Parathyroid adenoma (tissue), 2 donors: ENCODE data around the gene PREPL.

Source experiments
- H2AFZ ChIP-seq: fragments of 300-600 bp; sonication (generic); one replicate; pipeline ENCODE4 v1.7.0; 2017; ENCODE audit warnings: antibody characterized with exemption, mild to moderate bottlenecking
- H3K27ac ChIP-seq: fragments of 300-600 bp; sonication (generic); one replicate; pipeline ENCODE4 v1.7.0; 2017
- H3K27me3 ChIP-seq: fragments of 300-600 bp; sonication (generic); one replicate; pipeline ENCODE4 v1.7.0; 2017; ENCODE audit warnings: low read length; ENCODE audit not compliant: control insufficient read depth, insufficient read depth
- H3K36me3 ChIP-seq: fragments of 300-600 bp; sonication (generic); one replicate; pipeline ENCODE4 v1.7.0; 2017; ENCODE audit warnings: low read length; ENCODE audit not compliant: control insufficient read depth, insufficient read depth
- H3K4me1 ChIP-seq: fragments of 300-600 bp; sonication (generic); one replicate; pipeline ENCODE4 v1.7.0; 2017; ENCODE audit warnings: control low read depth
- H3K4me2 ChIP-seq: fragments of 300-600 bp; sonication (generic); one replicate; pipeline ENCODE4 v1.7.0; 2017; ENCODE audit warnings: low read length
- H3K4me3 ChIP-seq: fragments of 300-600 bp; sonication (generic); one replicate; pipeline ENCODE4 v1.7.0; 2017; ENCODE audit warnings: low read depth, low read length
- H3K79me2 ChIP-seq: fragments of 300-600 bp; sonication (generic); one replicate; pipeline ENCODE4 v1.7.0; 2017; ENCODE audit warnings: control low read depth
- H3K9ac ChIP-seq: fragments of 300-600 bp; sonication (generic); one replicate; pipeline ENCODE4 v1.7.0; 2017; ENCODE audit warnings: mild to moderate bottlenecking
- H3K9me3 ChIP-seq: fragments of 300-600 bp; sonication (generic); one replicate; pipeline ENCODE4 v1.7.0; 2017; ENCODE audit warnings: low read length; ENCODE audit not compliant: control insufficient read depth
- CTCF ChIP-seq: fragments of 300-600 bp; sonication (generic); IDR thresholded peaks from one replicate; pipeline ENCODE4 v1.7.0; 2017; ENCODE audit warnings: antibody characterized with exemption, mild to moderate bottlenecking
- donor health status: primary hyperparathyroidism.

Gene PREPL

GRCh38 chr2:44328750-44329149 is 32.5 kb downstream of the PREPL start:
- no peak overlapping the region for H3K9ac ChIP-seq
- H3K4me1 ChIP-seq: peaks cover 14% of the 10 kb centered on the region
- H3K27ac ChIP-seq: no peak overlapping the region
- H3K79me2 ChIP-seq: no peaks in the 10 kb centered on the region
- no peaks in the 10 kb centered on the region for H3K36me3 ChIP-seq
- H2AFZ ChIP-seq: no peak overlapping the region
- H3K9me3 ChIP-seq: no peaks in the 10 kb centered on the region
- H3K4me2 ChIP-seq: no peak overlapping the region
- no peak for TF ChIP-seq CTCF
- no peaks in the 10 kb centered on the region for H3K27me3 ChIP-seq
- no peak overlapping the region for H3K4me3 ChIP-seq

DNA sequence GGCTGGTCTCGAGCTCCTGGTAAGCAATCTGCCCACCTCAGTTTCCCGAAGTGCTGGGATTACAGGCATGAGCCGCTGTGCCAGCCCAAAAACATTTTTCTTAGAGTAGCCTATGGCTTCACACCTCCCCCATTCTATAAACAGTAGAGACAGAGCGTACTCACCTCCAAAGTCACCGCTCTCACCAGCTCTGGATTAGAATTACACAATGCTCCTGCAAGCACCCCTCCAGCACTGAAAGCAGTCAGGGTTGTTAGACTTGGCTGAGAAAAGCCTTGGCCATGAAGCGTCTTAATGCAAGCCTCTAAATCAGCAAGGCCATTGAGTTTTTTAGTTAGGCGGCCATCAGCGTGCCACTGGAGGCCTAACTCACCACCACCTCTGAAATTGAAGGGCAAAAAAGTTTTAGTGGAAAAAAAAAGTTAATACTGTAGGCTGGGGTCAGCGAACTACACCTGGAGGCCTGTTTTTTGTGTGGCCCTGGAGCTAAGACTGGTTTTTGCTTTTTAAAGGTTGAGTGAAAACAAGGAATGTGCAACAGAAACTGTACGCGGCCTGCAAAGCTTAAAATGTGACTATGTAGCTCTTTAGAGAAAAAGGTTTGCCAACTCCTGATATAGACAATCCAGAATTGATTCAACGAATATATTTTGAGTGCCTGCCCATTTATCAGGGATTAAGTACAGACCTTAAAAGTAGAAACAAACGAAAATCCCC is 34.6 kb downstream of the PREPL start:
- no peaks in the 10 kb centered on the region for H3K79me2 ChIP-seq
- H2AFZ ChIP-seq: no peak overlapping the region
- no peaks in the 10 kb centered on the region for H3K27me3 ChIP-seq
- H3K27ac ChIP-seq: peak overlapping the region; percentile 80
- H3K9ac ChIP-seq: no peak overlapping the region
- no peak for TF ChIP-seq CTCF
- no peaks in the 10 kb centered on the region for H3K36me3 ChIP-seq
- peaks cover 14% of the 10 kb centered on the region for H3K4me1 ChIP-seq
- peak overlapping the region; percentile 19 for H3K4me3 ChIP-seq
- H3K4me2 ChIP-seq: peak overlapping the region; percentile 55
- no peaks in the 10 kb centered on the region for H3K9me3 ChIP-seq

- Histone ChIP-seq H3K4me2 (peak overlapping the region; percentile 55), H3K4me3 (peak overlapping the region; percentile 7), H3K27ac (peak overlapping the region; percentile 80), H3K9me3 (no peaks in the 10 kb centered on the region), H3K4me1 (peaks cover 14% of the 10 kb centered on the region), H3K36me3 (no peaks in the 10 kb centered on the region), H3K79me2 (no peaks in the 10 kb centered on the region), H3K27me3 (no peaks in the 10 kb centered on the region), H2AFZ (no peak overlapping the region), H3K9ac (no peak overlapping the region)
- TF ChIP-seq CTCF: no peak
These were observed 35.4 kb downstream of the PREPL start for GRCh38 chr2:44325897-44326296.

DNA sequence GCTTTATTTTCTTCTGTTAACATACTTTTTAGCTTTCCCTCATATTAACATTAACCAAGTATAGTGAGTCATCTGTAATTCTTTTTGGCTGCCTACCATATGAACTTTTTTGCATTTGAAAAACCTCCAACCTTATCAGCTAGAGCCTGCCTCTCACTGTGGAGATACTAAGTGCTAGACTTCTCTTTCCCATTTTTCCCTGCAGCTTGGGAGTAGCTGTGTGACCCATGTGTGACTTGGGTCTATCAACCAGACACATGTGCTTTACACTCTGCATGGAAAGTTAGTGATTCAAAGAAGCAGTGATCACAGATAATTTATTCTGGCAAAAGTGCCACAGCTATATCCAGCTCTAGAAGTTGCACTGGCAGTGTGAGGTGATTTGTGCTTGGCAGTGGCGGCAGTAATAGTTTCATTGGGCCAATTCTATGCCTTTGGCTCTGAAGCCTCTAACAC is 36.3 kb downstream of the PREPL start:
- no peak for TF ChIP-seq CTCF
- H3K4me2 ChIP-seq: no peak overlapping the region
- H3K4me1 ChIP-seq: peaks cover 14% of the 10 kb centered on the region
- no peaks in the 10 kb centered on the region for H3K27me3 ChIP-seq
- H3K27ac ChIP-seq: no peak overlapping the region
- H3K9ac ChIP-seq: no peak overlapping the region
- no peaks in the 10 kb centered on the region for H3K9me3 ChIP-seq
- H3K4me3 ChIP-seq: no peak overlapping the region
- H2AFZ ChIP-seq: no peak overlapping the region
- no peaks in the 10 kb centered on the region for H3K36me3 ChIP-seq
- no peaks in the 10 kb centered on the region for H3K79me2 ChIP-seq

GRCh38 chr2:44321360-44321759 is 39.9 kb downstream of the PREPL start:
- Histone ChIP-seq H3K27ac (no peak overlapping the region), H3K9me3 (no peaks in the 10 kb centered on the region), H2AFZ (no peak overlapping the region), H3K27me3 (no peaks in the 10 kb centered on the region), H3K79me2 (no peaks in the 10 kb centered on the region), H3K4me3 (no peak overlapping the region), H3K4me2 (peak overlapping the region; percentile 14), H3K36me3 (no peaks in the 10 kb centered on the region), H3K9ac (no peak overlapping the region), H3K4me1 (peaks cover 4% of the 10 kb centered on the region)
- TF ChIP-seq CTCF: no peak
